Ishikawa (cell line): ENCODE measurements around the gene IBA57.

Source experiments
- CEBPB ChIP-seq: IDR thresholded peaks from 2 replicates; pipeline ENCODE4 v1.6.1; 2012
- CREB1 ChIP-seq: IDR thresholded peaks from 2 replicates; pipeline ENCODE4 v1.6.1; 2012; ENCODE audit warnings: low read depth
- EGR1 ChIP-seq: IDR thresholded peaks from 2 replicates; pipeline ENCODE4 v1.6.1; 2012
- EP300 ChIP-seq: IDR thresholded peaks from 2 replicates; pipeline ENCODE4 v1.6.1; 2012; ENCODE audit warnings: borderline replicate concordance
- FOXM1 ChIP-seq: IDR thresholded peaks from 2 replicates; pipeline ENCODE4 v1.6.1; 2012; ENCODE audit warnings: low read depth, borderline replicate concordance
- NFIC ChIP-seq: IDR thresholded peaks from 2 replicates; pipeline ENCODE4 v1.6.1; 2012
- RAD21 ChIP-seq: IDR thresholded peaks from 2 replicates; pipeline ENCODE4 v1.6.1; 2012; ENCODE audit warnings: low read depth
- TAF1 ChIP-seq: IDR thresholded peaks from 2 replicates; pipeline ENCODE4 v1.6.1; 2012; ENCODE audit warnings: low read depth, mild to moderate bottlenecking
- TCF12 ChIP-seq: IDR thresholded peaks from 2 replicates; pipeline ENCODE4 v1.6.1; 2012; ENCODE audit warnings: low read depth
- TEAD4 ChIP-seq: IDR thresholded peaks from 2 replicates; pipeline ENCODE4 v1.6.1; 2012
- YY1 ChIP-seq: IDR thresholded peaks from 2 replicates; pipeline ENCODE4 v1.6.1; 2012; ENCODE audit warnings: low read depth
- ZBTB7A ChIP-seq: IDR thresholded peaks from 2 replicates; pipeline ENCODE4 v1.6.1; 2012; ENCODE audit warnings: low read depth
- TF ChIP-seq, protein P1 (sequence below): IDR thresholded peaks from 2 replicates; pipeline ENCODE4 v1.6.1; 2012
- TF ChIP-seq, protein P2 (sequence below): IDR thresholded peaks from 2 replicates; pipeline ENCODE4 v1.6.1; 2012
- TF ChIP-seq, protein P3 (sequence below): IDR thresholded peaks from 2 replicates; pipeline ENCODE4 v1.6.1; 2012; ENCODE audit warnings: low read depth, mild to moderate bottlenecking

Gene IBA57

DNA sequence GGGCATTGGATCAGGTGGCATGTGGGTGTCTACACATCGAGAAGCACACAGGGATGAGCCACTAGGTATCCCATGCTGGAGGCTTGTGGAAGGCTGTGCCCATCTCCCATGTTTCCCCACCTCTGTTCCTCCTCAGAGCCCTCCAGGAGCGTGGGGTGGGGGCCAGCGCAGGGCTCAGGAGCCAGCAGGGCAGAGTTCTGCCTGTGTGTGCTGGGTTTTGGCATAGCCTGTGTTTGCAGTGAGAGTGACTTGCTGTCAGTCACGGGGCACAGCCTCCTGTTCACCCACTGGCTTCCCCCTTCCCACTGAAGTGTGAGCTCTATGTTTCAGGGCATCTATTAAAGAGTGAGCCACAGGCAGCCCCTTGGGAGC lies 10.4 kb downstream of the IBA57 start:
- TF ChIP-seq NFIC (no peak), EP300 (no peak), RAD21 (no peak), ZBTB7A (no peak), EGR1 (no peak), TCF12 (no peak), YY1 (no peak), CEBPB (no peak), TEAD4 (no peak), FOXM1 (no peak), TAF1 (no peak), CREB1 (no peak)
- TF ChIP-seq, protein P1, sequence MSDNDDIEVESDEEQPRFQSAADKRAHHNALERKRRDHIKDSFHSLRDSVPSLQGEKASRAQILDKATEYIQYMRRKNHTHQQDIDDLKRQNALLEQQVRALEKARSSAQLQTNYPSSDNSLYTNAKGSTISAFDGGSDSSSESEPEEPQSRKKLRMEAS = no peak
- TF ChIP-seq, protein P2, sequence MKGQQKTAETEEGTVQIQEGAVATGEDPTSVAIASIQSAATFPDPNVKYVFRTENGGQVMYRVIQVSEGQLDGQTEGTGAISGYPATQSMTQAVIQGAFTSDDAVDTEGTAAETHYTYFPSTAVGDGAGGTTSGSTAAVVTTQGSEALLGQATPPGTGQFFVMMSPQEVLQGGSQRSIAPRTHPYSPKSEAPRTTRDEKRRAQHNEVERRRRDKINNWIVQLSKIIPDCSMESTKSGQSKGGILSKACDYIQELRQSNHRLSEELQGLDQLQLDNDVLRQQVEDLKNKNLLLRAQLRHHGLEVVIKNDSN = no peak
- TF ChIP-seq, protein P3, sequence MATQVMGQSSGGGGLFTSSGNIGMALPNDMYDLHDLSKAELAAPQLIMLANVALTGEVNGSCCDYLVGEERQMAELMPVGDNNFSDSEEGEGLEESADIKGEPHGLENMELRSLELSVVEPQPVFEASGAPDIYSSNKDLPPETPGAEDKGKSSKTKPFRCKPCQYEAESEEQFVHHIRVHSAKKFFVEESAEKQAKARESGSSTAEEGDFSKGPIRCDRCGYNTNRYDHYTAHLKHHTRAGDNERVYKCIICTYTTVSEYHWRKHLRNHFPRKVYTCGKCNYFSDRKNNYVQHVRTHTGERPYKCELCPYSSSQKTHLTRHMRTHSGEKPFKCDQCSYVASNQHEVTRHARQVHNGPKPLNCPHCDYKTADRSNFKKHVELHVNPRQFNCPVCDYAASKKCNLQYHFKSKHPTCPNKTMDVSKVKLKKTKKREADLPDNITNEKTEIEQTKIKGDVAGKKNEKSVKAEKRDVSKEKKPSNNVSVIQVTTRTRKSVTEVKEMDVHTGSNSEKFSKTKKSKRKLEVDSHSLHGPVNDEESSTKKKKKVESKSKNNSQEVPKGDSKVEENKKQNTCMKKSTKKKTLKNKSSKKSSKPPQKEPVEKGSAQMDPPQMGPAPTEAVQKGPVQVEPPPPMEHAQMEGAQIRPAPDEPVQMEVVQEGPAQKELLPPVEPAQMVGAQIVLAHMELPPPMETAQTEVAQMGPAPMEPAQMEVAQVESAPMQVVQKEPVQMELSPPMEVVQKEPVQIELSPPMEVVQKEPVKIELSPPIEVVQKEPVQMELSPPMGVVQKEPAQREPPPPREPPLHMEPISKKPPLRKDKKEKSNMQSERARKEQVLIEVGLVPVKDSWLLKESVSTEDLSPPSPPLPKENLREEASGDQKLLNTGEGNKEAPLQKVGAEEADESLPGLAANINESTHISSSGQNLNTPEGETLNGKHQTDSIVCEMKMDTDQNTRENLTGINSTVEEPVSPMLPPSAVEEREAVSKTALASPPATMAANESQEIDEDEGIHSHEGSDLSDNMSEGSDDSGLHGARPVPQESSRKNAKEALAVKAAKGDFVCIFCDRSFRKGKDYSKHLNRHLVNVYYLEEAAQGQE = no peak

- TF ChIP-seq, protein P2 = no peak
- TF ChIP-seq FOXM1 = no peak
- TF ChIP-seq, protein P1 = no peak
- TF ChIP-seq EGR1 = no peak
- TF ChIP-seq TAF1 = no peak
- TF ChIP-seq TEAD4 = no peak
- TF ChIP-seq ZBTB7A = no peak
- TF ChIP-seq YY1 = no peak
- no peak for TF ChIP-seq CEBPB
- TF ChIP-seq, protein P3 = no peak
- TF ChIP-seq NFIC = no peak
- TF ChIP-seq EP300 = no peak
- TF ChIP-seq RAD21 = no peak
- no peak for TF ChIP-seq TCF12
- TF ChIP-seq CREB1 = no peak
Measured at GRCh38 chr1:228176461-228177182, 11.0 kb downstream of the IBA57 start.

DNA sequence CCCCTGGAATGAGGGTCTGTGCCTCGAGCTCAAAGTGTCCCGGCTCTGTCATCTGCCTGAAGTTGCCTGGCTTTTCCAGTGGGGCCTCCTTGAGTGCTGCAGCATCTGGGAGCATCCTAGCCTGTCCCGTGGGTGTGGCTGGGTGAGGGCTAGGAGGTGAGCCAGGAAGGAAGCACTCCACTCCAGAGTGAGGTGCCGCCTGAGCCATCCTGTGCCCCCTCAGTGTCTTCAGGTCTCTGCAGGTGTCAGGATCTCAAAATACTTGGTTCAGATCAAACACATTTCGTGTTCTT lies 11.5 kb downstream of the IBA57 start:
- TF ChIP-seq FOXM1 (no peak), RAD21 (no peak), TEAD4 (no peak), EP300 (no peak), TCF12 (no peak), ZBTB7A (no peak), YY1 (no peak), EGR1 (no peak), CEBPB (no peak), CREB1 (no peak), TAF1 (no peak), NFIC (no peak)
- TF ChIP-seq, protein P1 = no peak
- TF ChIP-seq, protein P2 = no peak
- TF ChIP-seq, protein P3 = no peak
